Measurements from ENCODE around the gene MACF1. TPM values are rescaled to one million over a fixed set of nuclear protein-coding genes. Genes with fewer than 3 reads are reported as not detected.

MACF1 gene
- total RNA-seq, 1 experiment from 2014 or later, result 134 TPM

DNA sequence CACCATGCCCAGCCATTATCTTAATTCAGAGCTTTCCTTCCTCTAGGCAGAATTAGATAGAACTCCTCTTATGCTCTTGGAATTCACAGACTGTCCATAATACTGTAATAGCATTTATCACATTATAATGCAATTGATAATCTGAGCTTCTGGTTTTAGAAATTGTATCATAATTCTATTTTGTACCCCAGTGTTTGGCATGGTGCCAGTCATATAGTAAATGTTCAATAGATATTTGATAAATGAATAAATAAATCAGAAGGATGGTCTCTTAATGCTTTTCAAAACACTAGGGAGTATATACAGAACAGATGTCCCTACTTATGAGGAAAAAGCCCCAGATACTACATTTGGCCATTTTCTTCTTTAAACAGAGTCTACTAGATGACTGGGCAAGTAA is 167.6 kb downstream of the MACF1 start:
- in situ Hi-C loops (cut with HindIII; ENCODE audit: low sequenced_read_pairs), result no loop called here
- DNase-seq (ENCODE audit: low spot score), result no peak

DNA sequence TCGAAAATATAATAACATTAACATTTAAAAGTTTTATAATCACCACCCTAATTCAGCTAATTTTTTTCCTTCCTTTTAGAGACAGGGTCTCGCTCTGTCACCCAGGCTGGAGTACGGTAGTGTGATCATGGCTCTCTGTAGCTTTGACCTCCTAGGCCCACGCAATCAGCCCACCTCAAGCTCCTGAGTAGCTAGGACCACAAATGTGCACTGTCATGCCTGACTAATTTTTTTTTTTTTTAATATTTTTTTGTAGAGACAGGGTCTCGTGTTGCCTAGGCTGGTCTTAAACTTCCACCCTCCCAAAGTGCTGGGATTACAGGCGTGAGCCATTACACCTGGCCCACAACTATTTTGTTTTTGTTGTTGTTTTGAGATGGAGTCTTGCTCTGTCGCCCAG is 172.2 kb downstream of the MACF1 start:
- in situ Hi-C loops (cut with HindIII; ENCODE audit: low sequenced_read_pairs), result no loop called here
- no peak for DNase-seq (ENCODE audit: low spot score)

DNA sequence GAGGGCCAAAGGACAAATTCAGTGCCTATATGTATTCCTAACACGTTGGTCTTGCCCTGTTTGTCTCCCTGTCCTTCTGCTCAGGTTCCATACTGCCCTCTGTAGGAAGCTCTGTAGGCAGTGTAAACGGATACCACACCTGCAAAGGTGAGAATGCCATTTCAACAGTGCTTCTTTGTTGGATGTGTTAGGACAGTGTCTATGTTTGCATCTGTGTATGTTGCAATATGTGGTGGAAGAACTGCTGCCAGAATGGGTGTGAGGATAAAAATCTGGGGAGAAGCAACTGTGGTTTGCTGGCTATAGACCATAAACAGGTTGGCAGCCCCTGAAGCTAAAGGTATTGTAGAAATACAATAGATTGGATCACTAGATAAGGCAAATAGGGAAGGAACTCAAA is 173.9 kb downstream of the MACF1 start:
- in situ Hi-C loops (cut with HindIII; ENCODE audit: low sequenced_read_pairs), result no loop called here
- no peak for DNase-seq (ENCODE audit: low spot score)

DNA sequence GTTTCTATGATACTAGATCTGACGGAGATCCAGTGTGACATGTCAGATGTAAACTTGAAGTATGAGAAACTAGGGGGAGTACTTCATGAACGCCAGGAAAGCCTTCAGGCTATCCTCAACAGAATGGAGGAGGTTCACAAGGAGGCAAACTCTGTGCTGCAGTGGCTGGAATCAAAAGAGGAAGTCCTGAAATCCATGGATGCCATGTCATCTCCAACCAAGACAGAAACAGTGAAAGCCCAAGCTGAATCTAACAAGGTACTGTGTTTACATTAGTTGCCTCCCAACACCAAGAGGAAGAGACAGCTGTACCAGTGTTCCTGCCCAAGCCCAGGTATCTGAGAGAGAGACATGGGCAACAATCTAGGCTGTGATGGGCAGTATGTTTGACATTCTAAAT is 174.7 kb downstream of the MACF1 start:
- in situ Hi-C loops (cut with HindIII; ENCODE audit: low sequenced_read_pairs), result no loop called here
- no peak for DNase-seq (ENCODE audit: low spot score)

DNA sequence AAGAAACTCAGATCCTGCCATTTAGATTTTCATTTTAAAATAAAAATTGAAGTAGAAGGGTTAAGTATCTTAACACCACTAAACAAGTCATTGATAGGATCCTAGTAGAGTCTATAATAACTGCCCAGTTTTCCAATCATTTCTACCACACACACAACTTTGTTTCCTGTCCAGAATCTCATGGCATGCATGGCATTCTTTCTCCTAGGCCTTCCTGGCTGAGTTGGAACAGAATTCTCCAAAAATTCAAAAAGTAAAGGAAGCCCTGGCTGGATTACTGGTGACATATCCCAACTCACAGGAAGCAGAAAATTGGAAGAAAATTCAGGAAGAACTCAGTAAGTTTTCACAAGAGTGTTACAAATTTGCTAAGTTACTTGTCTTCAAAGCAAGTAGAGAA is 175.5 kb downstream of the MACF1 start:
- no peak for DNase-seq (ENCODE audit: low spot score)
- in situ Hi-C loops (cut with HindIII; ENCODE audit: low sequenced_read_pairs), result no loop called here

DNA sequence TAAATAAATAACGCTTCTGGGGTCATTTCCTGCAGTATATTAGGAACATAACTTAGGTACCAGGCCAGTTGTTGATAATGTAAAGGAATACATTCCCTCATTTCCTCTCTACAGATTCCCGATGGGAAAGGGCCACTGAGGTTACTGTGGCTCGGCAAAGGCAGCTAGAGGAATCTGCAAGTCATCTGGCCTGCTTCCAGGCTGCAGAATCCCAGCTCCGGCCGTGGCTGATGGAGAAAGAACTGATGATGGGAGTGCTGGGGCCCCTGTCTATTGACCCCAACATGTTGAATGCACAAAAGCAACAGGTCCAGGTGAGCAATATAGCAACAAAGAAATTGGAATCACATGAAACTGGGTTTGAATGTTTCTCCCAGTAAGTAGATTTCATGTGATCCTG is 177.3 kb downstream of the MACF1 start:
- in situ Hi-C loops (cut with HindIII; ENCODE audit: low sequenced_read_pairs), result no loop called here

DNA sequence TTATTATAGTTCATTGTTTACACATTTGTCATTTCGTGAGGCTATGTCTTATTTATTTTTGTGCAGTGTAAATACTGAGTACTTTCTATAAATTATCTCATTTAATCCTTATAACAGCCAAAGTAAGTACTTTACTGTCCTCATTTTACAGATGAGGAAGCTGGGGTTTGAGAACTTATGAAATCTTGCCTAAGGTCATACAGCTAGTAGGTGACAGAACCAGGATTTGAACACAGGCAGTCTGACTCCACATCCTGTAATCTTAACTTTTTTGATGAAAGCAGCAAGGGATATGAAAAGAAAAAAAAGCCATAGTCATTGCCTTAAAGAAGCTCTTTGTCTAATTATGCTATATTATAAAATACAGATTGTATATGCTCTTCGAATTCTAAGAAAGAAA is 179.8 kb downstream of the MACF1 start:
- in situ Hi-C loops (cut with HindIII; ENCODE audit: low sequenced_read_pairs), result no loop called here
- DNase-seq (ENCODE audit: low spot score), result no peak

More for the DNA sequence above, 177.3 kb downstream of the MACF1 start:
- DNase-seq (ENCODE audit: low spot score), result no peak

DNA sequence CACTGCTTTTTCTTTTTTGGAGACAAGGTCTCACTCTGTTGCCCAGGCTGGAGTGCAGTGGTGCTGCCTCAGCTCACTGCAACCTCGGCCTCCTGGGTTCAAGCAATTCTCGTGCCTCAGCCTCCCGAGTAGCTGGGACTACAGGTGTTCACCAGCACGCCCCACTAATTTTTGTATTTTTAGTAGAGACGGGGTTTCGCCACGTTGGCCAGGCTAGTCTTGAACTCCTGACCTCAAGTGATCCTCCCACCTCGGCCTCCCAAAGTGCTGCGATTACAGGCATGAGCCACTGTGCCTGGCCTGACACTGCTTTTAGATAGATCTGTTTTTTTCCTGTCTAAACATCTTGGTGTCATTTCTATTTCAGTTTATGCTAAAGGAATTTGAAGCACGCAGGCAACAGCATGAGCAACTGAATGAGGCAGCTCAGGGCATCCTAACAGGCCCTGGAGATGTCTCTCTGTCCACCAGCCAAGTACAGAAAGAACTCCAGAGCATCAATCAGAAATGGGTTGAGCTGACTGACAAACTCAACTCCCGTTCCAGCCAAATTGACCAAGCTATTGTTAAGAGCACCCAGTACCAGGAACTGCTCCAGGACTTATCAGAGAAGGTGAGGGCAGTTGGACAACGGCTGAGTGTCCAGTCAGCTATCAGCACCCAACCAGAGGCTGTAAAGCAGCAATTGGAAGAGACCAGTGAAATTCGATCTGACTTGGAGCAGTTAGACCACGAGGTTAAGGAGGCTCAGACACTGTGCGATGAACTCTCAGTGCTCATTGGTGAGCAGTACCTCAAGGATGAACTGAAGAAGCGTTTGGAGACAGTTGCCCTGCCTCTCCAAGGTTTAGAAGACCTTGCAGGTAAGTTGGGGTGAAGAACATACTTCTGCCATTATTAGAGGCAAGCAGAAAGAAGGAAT is 180.8 kb downstream of the MACF1 start:
- DNase-seq (ENCODE audit: low spot score), result no peak
- in situ Hi-C loops (cut with HindIII; ENCODE audit: low sequenced_read_pairs), result no loop called here

DNA sequence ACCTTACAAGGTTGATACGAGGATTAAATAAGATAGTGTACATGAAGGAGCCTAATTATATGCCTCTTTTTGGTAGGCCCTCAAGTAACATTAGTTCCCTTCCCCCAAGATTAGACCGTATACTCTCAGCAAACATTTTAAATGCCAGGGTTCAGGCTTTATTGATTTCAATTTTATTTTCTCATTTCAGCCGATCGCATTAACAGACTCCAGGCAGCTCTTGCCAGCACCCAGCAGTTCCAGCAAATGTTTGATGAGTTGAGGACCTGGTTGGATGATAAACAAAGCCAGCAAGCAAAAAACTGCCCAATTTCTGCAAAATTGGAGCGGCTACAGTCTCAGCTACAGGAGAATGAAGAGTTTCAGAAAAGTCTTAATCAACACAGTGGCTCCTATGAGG is 182.5 kb downstream of the MACF1 start:
- DNase-seq (ENCODE audit: low spot score), result no peak
- in situ Hi-C loops (cut with HindIII; ENCODE audit: low sequenced_read_pairs), result no loop called here

DNA sequence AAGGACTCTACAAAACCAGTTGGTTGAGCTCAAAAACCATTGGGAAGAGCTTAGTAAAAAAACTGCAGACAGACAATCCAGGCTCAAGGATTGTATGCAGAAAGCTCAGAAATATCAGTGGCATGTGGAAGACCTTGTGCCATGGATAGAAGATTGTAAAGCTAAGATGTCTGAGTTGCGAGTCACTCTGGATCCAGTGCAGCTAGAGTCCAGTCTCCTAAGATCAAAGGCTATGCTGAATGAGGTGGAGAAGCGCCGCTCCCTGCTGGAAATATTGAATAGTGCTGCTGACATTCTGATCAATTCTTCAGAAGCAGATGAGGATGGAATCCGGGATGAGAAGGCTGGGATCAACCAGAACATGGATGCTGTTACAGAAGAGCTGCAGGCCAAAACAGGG is 183.0 kb downstream of the MACF1 start:
- in situ Hi-C loops (cut with HindIII; ENCODE audit: low sequenced_read_pairs), result no loop called here

DNA sequence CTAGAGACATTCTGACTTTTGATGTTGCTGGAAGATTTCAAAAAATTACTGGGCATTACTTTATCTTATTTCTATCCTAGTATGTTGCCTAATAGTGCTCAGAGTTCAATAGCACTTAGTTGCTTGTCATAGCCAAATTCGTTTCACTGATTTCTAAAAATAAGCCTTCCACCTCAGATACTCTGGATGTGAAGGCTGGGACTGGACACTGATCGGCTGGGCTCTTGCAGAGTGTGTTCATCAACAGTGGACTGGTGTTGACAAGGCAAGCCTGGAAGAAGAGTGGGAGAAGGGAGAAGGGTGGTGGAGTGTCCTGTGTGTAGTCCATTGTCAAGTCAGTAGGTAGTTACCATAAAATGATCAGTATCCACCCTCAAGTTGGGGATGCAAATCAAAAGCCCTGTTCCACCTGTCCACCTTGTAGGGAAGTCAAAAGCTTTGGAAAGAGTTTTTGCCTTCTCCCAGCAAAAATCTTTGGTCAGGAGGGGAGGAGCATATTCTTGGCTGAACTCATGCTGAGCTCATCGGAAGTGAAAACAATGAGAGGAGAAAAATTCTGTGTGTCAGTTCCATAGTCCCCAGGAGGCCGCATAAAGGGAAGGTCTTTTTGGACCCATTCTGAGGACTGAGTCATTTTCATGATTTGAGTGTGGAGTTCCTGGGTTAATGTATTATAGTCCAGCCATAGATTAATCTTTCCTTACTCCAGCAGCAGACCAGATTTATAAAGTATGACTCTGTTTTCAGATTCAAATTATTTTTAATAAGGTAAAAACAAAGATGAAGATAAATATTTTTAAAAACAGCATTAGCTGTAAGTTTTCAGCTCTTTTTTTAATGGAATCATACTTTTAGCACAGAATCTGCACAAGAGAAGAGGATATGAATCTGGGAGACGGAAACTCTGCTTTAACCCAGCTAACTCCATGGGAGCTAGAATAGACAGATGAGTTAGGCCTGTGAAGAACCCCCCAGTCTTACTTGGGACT is 187.5 kb downstream of the MACF1 start:
- peak; percentile 59 for DNase-seq (ENCODE audit: low spot score)
- in situ Hi-C loops (cut with HindIII; ENCODE audit: low sequenced_read_pairs), result no loop called here

More for the DNA sequence above, 183.0 kb downstream of the MACF1 start:
- no peak for DNase-seq (ENCODE audit: low spot score)

DNA sequence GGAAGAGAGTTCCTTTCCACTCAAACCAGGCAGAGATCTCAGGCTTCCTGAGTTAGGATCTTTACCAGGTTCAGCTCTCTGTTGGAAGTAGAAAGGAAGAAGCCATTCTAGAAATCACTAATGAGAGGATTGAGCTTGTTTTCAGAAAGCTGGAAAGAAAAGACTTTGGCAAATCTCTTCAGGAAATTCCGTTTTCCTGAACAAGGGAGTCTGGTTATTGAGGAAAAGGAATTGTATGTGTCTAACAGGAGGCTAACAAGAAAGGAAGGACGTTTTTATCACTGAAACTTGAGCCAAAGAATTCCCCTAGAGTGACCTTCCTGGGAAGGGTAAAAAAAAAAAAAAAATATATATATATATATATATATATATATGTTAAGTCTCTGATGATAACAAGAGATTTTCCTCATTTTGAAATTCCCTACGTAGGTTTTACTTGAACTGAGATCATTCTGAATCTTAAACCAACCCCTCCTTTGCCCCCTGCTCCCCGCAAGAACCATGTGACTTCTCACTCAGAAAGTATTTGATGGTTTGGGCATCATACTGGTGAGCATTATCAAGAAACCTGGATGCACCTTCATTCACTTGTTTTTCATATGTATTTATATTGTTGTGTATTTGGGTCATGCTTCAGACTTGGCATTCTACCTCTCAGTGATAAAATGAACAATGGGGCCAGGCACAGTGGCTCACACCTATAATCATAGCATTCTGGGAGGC is 188.5 kb downstream of the MACF1 start:
- DNase-seq (ENCODE audit: low spot score), result no peak
- in situ Hi-C loops (cut with HindIII; ENCODE audit: low sequenced_read_pairs), result no loop called here

DNA sequence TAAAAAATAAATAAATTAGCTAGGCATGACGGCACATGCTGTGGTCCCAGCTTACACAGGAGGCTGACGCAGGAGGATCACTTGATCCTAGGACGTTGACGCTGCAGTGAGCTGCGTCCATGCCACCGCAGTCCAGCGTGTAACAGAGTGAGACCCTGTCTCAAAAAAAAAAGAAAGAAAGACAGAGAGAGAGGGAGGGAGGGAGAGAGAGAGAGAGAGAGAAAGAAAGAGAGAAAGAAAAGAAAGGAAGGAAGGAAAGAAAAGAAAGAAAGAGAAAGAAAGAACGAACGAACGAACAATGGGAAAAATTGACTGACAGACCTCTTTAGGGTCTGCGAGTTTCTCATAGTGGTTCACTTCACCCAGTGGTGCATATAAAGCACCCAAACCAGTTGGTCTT is 189.2 kb downstream of the MACF1 start:
- DNase-seq (ENCODE audit: low spot score), result no peak
- in situ Hi-C loops (cut with HindIII; ENCODE audit: low sequenced_read_pairs), result no loop called here

DNA sequence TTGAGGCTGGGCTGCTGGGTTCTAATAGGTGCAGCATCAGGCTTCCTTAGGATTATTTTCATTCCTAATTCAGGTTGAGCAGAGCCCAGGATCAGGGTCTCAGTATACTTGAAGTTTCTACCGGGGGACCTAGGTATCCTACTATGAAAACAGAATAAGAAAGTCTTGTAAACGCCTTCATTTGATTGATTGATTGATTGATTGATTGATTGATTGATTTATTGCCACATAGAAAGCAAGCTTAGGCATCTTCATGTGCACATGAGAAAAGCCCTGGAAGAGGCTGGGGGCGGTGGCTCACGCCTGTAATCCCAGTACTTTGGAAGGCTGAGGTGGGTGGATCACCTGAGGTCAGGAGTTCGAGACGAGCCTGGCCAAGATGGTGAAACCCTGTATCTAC is 189.6 kb downstream of the MACF1 start:
- DNase-seq (ENCODE audit: low spot score), result no peak
- in situ Hi-C loops (cut with HindIII; ENCODE audit: low sequenced_read_pairs), result no loop called here

DNA sequence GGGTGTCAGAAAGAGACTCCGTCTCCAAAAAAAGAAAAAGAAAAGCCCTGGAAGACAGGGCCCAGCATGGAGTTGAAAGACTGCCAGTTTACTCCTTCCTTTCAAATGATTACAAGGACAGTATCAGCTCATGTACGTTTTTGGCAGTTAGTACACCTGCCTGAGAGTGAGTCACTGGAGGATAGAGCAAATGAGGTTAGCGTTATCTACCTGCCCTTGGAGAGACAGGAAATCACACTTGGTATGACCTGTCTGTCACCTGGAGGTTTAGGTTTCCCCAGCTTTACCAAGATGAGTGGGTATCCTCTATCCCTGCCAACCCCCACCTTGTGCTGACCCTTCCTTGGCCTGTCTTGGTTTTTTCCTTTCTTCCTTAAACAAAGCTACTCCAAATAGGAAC is 190.1 kb downstream of the MACF1 start:
- in situ Hi-C loops (cut with HindIII; ENCODE audit: low sequenced_read_pairs), result no loop called here
- no peak for DNase-seq (ENCODE audit: low spot score)

DNA sequence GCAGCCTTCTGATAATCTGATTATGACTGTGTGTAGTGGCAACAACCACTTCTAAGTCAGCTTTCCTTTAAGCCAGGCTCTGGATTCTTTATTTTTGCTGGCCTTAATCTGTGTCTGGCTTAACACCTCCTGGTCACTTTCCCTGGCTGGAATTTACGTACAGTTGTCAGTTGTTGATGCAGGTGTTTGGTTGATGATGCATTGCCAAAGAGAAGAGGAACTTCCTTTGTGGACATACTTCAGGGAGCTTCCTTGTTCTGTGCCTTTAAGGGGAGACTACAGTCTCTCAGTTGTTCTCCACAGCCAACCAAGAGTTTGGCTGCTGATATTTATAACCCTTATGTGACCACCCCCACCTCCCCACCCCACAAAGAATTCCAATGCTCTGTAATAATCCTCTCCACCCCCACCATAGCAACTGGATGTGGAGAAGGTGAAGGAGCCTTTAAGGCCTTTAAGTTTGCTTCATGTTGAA is 190.9 kb downstream of the MACF1 start:
- in situ Hi-C loops (cut with HindIII; ENCODE audit: low sequenced_read_pairs), result no loop called here
- no peak for DNase-seq (ENCODE audit: low spot score)

DNA sequence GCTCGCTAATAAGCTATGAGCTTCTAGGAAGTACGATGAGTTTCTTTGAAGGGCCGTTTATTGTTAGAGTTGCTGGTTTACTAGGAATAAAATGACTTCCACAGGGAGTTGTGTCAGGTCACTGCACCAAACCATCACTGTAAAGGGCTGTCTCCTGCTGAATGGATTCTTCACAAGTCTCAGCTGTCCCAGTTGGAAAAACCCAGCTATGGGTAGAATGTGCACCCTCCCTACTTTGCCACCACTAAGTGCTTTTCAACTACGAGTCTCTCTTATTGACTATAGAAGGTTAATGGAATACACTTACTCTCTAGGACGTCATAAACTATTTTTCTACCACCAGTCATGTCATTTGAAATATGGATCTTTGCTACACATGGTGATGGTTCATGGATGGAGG is 192.2 kb downstream of the MACF1 start:
- in situ Hi-C loops (cut with HindIII; ENCODE audit: low sequenced_read_pairs), result no loop called here
- no peak for DNase-seq (ENCODE audit: low spot score)

DNA sequence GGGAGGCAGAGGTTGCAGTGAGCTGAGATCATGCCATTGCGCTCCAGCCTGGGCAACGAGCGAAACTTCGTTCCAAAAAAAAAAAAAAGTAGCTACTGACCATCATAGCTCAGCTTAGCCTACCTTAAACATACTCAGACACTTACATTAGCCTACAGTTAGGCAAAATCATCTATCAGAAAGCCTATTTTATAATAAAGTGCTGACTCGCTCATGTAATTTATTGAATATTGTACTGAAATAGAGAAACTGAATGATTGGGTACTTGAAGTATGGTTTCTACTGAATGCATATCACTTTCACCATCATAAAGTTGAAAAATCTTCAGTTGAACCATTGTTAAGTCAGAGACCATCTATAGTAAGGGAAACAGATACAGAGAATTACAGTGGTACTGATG is 193.0 kb downstream of the MACF1 start:
- no peak for DNase-seq (ENCODE audit: low spot score)
- in situ Hi-C loops (cut with HindIII; ENCODE audit: low sequenced_read_pairs), result no loop called here

DNA sequence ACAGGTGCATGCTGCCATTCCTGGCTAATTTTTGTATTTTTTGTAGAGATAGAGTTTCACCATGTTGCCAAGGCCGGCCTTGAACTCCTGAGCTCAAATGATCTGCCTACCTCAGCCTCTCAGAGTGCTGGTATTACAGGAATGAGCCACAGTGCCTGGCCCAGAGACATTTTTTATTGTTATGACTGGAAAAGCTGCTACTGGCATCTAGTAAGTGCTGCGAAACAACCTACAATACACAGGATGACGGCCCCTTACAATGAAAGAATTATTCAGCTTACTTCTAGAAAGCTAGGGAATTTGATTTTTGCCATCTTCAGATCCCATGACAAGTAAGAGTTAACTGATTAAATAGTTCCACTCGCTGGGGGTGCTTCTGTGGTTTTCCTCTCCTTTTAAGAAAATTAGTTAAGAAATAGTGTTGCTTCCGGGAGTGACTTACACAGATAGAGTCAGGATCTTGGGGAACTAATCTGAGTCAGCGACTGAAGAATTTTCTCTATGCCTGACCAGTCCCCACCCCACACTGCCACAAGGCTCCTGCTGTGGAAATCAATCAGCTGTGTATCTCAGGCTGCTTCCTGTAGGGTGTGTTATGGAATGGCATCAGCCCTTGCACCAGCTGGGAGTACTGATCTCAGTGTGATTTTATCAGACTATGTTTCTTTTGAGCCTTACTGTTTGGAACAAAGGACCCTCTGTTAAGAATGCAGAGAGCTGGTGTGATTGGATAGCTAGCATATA is 194.0 kb downstream of the MACF1 start:
- in situ Hi-C loops (cut with HindIII; ENCODE audit: low sequenced_read_pairs), result no loop called here
- no peak for DNase-seq (ENCODE audit: low spot score)
